ENCODE results near the gene KRT14.
"Not testable (repeated sequence)": the region's sequence is repeated elsewhere in the genome, so short reads cannot be mapped to it uniquely, and the experiment has no call there.

KRT14 gene

GRCh38 chr17:41556306-41556705 lies 30.4 kb downstream of the KRT14 start:
- DNase-seq: no peak
- intact Hi-C loops (cut with DNase I): no loop called here

GRCh38 chr17:41555105-41555887 lies 31.4 kb downstream of the KRT14 start:
- intact Hi-C loops (cut with DNase I): no loop called here

GRCh38 chr17:41553987-41554680 lies 32.6 kb downstream of the KRT14 start:
- intact Hi-C loops (cut with DNase I): no loop called here
- DNase-seq: no peak

More at GRCh38 chr17:41555105-41555887, 31.4 kb downstream of the KRT14 start:
- DNase-seq: no peak

- no peak for DNase-seq
- intact Hi-C loops (cut with DNase I): no loop called here
Measured at GRCh38 chr17:41553176-41553575, 33.5 kb downstream of the KRT14 start.

- no peak for DNase-seq
- intact Hi-C loops (cut with DNase I): no loop called here
Measured at GRCh38 chr17:41552455-41552854, 34.2 kb downstream of the KRT14 start.

- intact Hi-C loops (cut with DNase I): no loop called here
- DNase-seq: no peak
Measured at GRCh38 chr17:41551365-41551764, 35.3 kb downstream of the KRT14 start.

DNA sequence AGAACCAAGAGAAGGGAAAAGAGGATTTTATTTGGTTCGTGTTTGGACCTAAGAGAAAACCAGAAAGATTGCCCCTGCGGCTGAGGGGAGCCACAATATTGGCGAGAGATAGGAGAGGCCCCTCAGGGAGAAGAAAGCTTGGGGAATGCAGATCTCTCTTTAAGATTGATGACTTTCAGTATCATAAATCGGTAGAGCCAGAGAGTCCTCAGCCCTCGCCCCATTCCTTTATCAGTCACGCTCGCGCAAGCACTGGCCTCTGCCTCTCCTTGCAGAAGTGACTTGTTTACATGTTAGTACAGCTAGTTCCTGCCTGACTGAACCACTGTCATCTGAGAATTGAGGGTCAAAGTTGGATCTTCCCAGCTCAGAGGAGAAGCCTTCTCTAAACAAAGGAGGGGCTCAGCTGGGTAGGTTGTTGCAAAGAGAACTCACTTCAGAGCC lies 37.1 kb downstream of the KRT14 start:
- intact Hi-C loops (cut with DNase I): loop anchor here (5.0 kb wide), 2 partner anchors 98 to 642 kb away; no protein-coding TSS in a partner anchor

GRCh38 chr17:41548844-41549595 lies 37.7 kb downstream of the KRT14 start:
- DNase-seq: peak; percentile 64 to 91 (median 82)
- intact Hi-C loops (cut with DNase I): loop anchor here (5.0 kb wide), 2 partner anchors 98 to 642 kb away; no protein-coding TSS in a partner anchor

More for the DNA sequence above, 37.1 kb downstream of the KRT14 start:
- peak in 1 of 42 donors; percentile 47 for DNase-seq

DNA sequence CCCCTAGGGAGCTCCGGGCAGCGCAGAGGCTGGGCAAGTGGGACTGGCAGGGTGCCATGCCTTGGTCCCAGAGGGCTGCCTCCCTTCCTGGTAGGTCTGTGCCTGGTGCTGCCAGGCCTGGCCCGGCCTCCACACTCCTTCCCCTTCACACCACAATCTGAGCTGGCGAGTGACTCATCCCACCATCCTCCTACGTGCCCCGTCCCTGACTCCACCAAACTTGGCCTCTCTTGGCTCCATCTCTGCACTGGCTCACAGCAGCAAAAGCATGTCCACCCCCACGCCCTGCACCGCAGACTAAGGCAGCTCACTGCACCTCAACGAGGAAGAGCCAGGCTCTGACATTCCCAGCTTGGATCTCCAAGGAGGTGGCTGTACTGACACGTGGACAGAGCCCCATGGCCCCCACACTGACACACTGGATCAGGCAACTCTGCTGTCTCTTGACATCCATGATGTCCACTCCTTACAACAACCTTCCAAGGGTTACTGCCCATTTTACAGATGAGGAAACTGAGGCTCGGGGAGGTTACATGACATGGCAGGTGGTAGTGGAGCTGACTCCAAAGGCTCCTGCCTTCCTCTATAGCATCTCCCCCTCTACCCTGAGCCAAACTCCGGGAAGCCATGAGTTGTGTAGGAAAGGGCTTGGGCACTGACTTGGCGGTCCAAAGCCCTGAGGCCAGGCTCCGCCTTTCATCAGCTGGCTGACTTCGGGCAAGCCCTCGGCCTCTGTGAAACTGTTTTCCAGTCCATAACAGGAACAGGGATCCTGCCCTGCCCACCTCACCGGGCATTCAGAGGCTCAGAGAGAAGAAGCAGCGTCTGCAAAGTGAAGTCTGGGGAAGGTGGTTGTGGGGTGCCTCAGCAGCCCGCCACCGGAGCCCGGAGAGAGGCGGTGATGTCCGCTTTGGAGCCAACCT lies 38.5 kb downstream of the KRT14 start:
- intact Hi-C loops (cut with DNase I): loop anchor here (5.0 kb wide), 2 partner anchors 99 to 641 kb away; no protein-coding TSS in a partner anchor
- DNase-seq: peak in 40 of 42 donors; percentile 10 to 86 (median 49)

DNA sequence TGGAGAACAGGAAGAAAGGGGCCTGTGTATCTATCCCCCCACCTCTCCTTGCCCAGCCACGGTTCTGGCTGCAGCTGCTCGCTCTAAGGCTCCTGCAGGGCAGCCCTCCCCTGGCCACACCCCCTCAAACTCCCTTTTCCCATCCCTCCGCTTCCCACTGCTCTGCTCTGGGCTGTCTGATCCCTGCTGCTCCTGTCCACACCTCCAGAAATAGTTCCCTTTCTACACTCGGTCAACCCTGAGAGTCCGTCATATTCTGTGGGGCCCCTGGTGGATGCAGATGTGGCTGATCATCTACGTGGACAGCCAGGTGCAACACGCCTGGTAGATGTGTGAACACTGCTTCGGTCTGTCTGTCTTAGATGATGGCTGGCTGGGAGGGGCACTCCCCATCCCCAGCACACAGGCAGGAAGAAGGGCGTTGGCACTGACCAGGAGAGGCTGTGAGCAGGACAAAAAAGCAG lies 39.3 kb downstream of the KRT14 start:
- intact Hi-C loops (cut with DNase I): loop anchor here (5.0 kb wide), 2 partner anchors 100 to 640 kb away; no protein-coding TSS in a partner anchor

GRCh38 chr17:41546819-41547218 lies 39.9 kb downstream of the KRT14 start:
- intact Hi-C loops (cut with DNase I): loop anchor here (5.0 kb wide), 2 partner anchors 100 to 640 kb away; no protein-coding TSS in a partner anchor
- DNase-seq: no peak

More for the DNA sequence above, 39.3 kb downstream of the KRT14 start:
- no peak for DNase-seq

GRCh38 chr17:41545829-41546410 lies 40.8 kb downstream of the KRT14 start:
- DNase-seq: no peak
- intact Hi-C loops (cut with DNase I): loop anchor here (5.0 kb wide), 2 partner anchors 101 to 639 kb away; no protein-coding TSS in a partner anchor

DNA sequence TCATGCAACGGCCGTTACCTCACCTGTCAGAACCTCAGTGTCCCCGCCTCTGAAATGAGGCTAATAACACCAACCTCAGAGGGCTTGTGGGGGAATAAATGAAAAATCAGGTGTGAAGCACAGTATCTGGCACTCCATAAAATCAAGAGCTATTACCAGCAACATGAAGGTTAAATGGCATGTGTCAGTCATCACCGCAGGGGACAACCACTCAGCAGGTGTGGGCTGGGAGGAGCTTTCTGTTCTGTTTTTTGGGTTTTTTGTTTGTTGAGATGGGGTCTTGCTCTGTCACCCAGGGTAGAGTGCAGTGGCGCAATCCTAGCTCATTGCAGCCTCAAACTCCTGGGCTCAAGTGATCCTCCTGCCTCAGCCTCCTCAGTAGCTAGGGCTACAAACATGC lies 41.8 kb downstream of the KRT14 start:
- intact Hi-C loops (cut with DNase I): loop anchor here (5.0 kb wide), 2 partner anchors 102 to 638 kb away; no protein-coding TSS in a partner anchor
- DNase-seq: no peak

DNA sequence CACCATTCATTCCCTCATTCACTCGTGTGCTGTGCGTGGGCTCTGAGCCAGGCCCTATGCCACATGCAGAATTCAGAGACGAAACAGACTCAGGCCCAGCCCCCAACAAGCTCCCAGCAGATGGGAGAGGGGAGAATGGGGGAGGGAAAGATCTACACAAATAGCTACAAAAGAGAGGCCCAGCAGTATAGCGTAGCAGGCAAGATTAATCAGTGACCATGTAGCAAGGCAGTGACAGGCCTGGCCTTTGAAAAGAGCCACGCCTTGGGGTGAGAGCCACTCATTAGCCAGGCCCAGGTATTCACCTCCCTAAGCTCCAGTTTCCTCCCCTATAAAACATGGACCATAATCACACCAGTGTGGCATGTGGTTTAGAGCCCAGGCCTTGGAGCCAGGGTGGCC lies 42.2 kb downstream of the KRT14 start:
- no peak for DNase-seq
- intact Hi-C loops (cut with DNase I): no loop called here

- DNase-seq; intact Hi-C loops (cut with DNase I): not testable (repeated sequence)
Measured at GRCh38 chr17:41542786-41543185, 43.9 kb downstream of the KRT14 start.

DNA sequence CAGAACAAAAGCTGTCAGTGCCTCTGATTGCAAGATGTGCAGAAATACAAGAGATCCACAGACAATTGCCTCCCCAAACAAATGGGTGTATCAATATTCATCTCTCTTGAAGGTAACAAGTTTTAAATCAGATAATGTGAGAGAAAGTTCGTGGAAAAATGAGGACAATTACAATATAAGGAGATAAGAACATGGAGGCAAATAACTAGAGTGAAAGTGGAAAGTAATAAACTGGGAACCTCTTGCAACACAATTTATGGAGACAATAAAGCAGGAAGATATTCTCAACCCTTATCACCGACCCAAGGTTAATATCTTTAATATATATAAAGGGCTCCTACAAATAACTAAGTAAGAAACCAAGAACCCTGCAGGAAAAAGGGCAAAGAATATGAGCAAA lies 44.3 kb downstream of the KRT14 start:
- intact Hi-C loops (cut with DNase I): no loop called here
- no peak for DNase-seq

DNA sequence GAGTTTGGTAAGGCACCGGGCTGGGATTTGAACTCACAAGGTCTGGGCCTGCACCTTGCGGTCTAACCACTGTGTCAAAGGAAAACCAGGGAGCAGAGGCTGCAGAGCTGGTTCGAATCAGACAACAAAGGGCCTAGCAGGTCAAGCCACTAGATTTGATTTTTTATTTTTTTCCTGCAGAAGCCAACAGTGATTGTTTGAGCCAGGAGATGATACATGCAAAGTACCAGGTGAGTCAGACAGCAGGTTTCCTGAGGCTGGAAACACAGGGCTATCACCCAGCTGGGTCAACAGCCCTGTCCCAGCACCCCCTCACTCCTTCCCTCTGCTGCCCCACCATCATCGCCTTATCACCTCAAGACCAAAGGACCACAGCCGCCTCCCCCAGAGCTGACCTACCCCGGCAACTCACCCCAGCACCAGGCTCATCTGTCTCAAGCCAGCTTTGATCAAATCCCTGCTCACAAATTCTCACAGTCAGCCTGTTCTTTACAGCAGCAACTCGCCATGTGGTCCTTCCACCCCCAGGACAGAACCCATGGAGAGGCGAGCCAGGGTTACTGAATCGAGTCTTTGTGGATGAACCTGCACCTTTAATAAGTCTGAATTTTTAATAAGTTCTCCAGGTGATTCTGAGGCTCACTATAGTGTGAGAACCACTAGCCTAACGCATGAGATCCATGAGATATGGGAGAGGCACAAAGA lies 45.6 kb downstream of the KRT14 start:
- DNase-seq: no peak
- intact Hi-C loops (cut with DNase I): no loop called here
